KMS-11 (cell line): Measurements from ENCODE around the gene SPAST.

Experiments
- H2AFZ ChIP-seq: fragments of 200-600 bp; sonication (generic); 2 replicates; pipeline ENCODE4 v1.6.1; 2016; ENCODE audit warnings: antibody characterized with exemption, mixed run types, low read depth
- H3K27ac ChIP-seq: fragments of 200-600 bp; sonication (generic); 2 replicates; pipeline ENCODE4 v1.6.1; 2016; ENCODE audit warnings: mild to moderate bottlenecking, mixed run types
- H3K27me3 ChIP-seq: fragments of 200-600 bp; sonication (generic); 2 replicates; pipeline ENCODE4 v1.6.1; 2017; ENCODE audit warnings: mild to moderate bottlenecking, low read depth, mixed run types, moderate library complexity; ENCODE audit not compliant: insufficient read depth
- H3K36me3 ChIP-seq: fragments of 200-600 bp; sonication (generic); 2 replicates; pipeline ENCODE4 v1.6.1; 2017; ENCODE audit warnings: mild to moderate bottlenecking, mixed run types; ENCODE audit not compliant: insufficient read depth
- H3K4me1 ChIP-seq: fragments of 200-600 bp; sonication (generic); 2 replicates; pipeline ENCODE4 v1.6.1; 2016; ENCODE audit warnings: mild to moderate bottlenecking, low read depth, mixed run types; ENCODE audit not compliant: poor library complexity, severe bottlenecking
- H3K4me2 ChIP-seq: fragments of 200-600 bp; sonication (generic); 2 replicates; pipeline ENCODE4 v1.7.0; 2016; ENCODE audit warnings: mild to moderate bottlenecking, mixed run types
- H3K4me3 ChIP-seq: fragments of 200-600 bp; sonication (generic); IDR thresholded peaks from 2 replicates; pipeline ENCODE4 v1.6.1; 2017; ENCODE audit warnings: low read depth, low read length, mixed read lengths; ENCODE audit not compliant: insufficient read depth
- H3K79me2 ChIP-seq: fragments of 200-600 bp; sonication (generic); 2 replicates; pipeline ENCODE4 v1.6.1; 2016; ENCODE audit warnings: low read depth, mixed run types; ENCODE audit not compliant: insufficient read depth
- H3K9ac ChIP-seq: fragments of 200-600 bp; sonication (generic); 2 replicates; pipeline ENCODE4 v1.6.1; 2016; ENCODE audit warnings: mild to moderate bottlenecking, mixed run types
- H4K20me1 ChIP-seq: fragments of 200-600 bp; sonication (generic); 2 replicates; pipeline ENCODE4 v1.6.1; 2016; ENCODE audit warnings: mild to moderate bottlenecking, mixed run types; ENCODE audit not compliant: insufficient read depth
- CTCF ChIP-seq: fragments of 200-600 bp; sonication (generic); conservative IDR thresholded peaks from 2 replicates; pipeline ENCODE4 v1.6.1; 2017; ENCODE audit warnings: low read depth, mild to moderate bottlenecking, antibody characterized with exemption, low read length, moderate library complexity, mixed read lengths

The SPAST gene

GRCh38 chr2:32172870-32173269, 109.5 kb downstream of the SPAST start:
- TF ChIP-seq CTCF: no peak

GRCh38 chr2:32182667-32183066, 119.3 kb downstream of the SPAST start:
- no peak overlapping the region for H3K9ac ChIP-seq
- H3K27ac ChIP-seq: no peak overlapping the region
- peaks cover 18% of the 10 kb centered on the region for H3K4me1 ChIP-seq
- no peak for TF ChIP-seq CTCF
- H3K4me2 ChIP-seq: no peak overlapping the region
- H3K79me2 ChIP-seq: no peaks in the 10 kb centered on the region
- no peak overlapping the region for H3K4me3 ChIP-seq
- H4K20me1 ChIP-seq: no peaks in the 10 kb centered on the region
- no peaks in the 10 kb centered on the region; the same call in 1 of the 2 replicates for H3K36me3 ChIP-seq
- no peak overlapping the region for H2AFZ ChIP-seq
- no peaks in the 10 kb centered on the region for H3K27me3 ChIP-seq

More at GRCh38 chr2:32172870-32173269, 109.5 kb downstream of the SPAST start:
- peaks cover 17% of the 10 kb centered on the region for H3K4me1 ChIP-seq
- H4K20me1 ChIP-seq: no peaks in the 10 kb centered on the region
- no peaks in the 10 kb centered on the region for H3K27me3 ChIP-seq
- H3K27ac ChIP-seq: no peak overlapping the region
- no peaks in the 10 kb centered on the region for H3K36me3 ChIP-seq
- no peak overlapping the region for H3K4me2 ChIP-seq
- H3K9ac ChIP-seq: no peak overlapping the region
- H3K79me2 ChIP-seq: peaks cover under 1% of the 10 kb centered on the region; the same call in 1 of the 2 replicates
- H3K4me3 ChIP-seq: no peak overlapping the region
- no peak overlapping the region for H2AFZ ChIP-seq

GRCh38 chr2:32189011-32189410, 125.7 kb downstream of the SPAST start:
- no peaks in the 10 kb centered on the region; the same call in 1 of the 2 replicates for H3K36me3 ChIP-seq
- no peaks in the 10 kb centered on the region for H4K20me1 ChIP-seq
- H3K27ac ChIP-seq: peak overlapping the region; percentile 57
- H3K9ac ChIP-seq: peak overlapping the region; percentile 16; the same call in 1 of the 2 replicates
- H3K4me3 ChIP-seq: no peak overlapping the region
- H2AFZ ChIP-seq: no peak overlapping the region
- H3K4me1 ChIP-seq: peaks cover 70% of the 10 kb centered on the region
- no peaks in the 10 kb centered on the region; the same call in 1 of the 2 replicates for H3K79me2 ChIP-seq
- no peak for TF ChIP-seq CTCF
- no peaks in the 10 kb centered on the region for H3K27me3 ChIP-seq
- H3K4me2 ChIP-seq: peak overlapping the region; percentile 12; the same call in 1 of the 2 replicates

- H3K4me1 ChIP-seq: peaks cover 65% of the 10 kb centered on the region
- H3K79me2 ChIP-seq: no peaks in the 10 kb centered on the region; the same call in 1 of the 2 replicates
- no peaks in the 10 kb centered on the region; the same call in 1 of the 2 replicates for H3K36me3 ChIP-seq
- 0 out of 2 replicates have a peak overlapping the region, but pooled peaks have one; percentile 5 for H3K27ac ChIP-seq
- no peaks in the 10 kb centered on the region for H3K27me3 ChIP-seq
- H2AFZ ChIP-seq: no peak overlapping the region
- H4K20me1 ChIP-seq: no peaks in the 10 kb centered on the region
- TF ChIP-seq CTCF: no peak
- no peak overlapping the region for H3K4me3 ChIP-seq
- peak overlapping the region; percentile 31 for H3K4me2 ChIP-seq
- H3K9ac ChIP-seq: no peak overlapping the region
Observed at GRCh38 chr2:32192418-32192817, 129.1 kb downstream of the SPAST start.
